ENCODE measurements around the gene FAM110D. TPM values are rescaled to one million over a fixed set of nuclear protein-coding genes. Genes with fewer than 3 reads are reported as not detected.
A peak's percentile ranks its signal among the peaks of the same experiment; 100 is the strongest.

Gene FAM110D
- total RNA-seq, 1 experiment from 2014 or later, result not detected

DNA sequence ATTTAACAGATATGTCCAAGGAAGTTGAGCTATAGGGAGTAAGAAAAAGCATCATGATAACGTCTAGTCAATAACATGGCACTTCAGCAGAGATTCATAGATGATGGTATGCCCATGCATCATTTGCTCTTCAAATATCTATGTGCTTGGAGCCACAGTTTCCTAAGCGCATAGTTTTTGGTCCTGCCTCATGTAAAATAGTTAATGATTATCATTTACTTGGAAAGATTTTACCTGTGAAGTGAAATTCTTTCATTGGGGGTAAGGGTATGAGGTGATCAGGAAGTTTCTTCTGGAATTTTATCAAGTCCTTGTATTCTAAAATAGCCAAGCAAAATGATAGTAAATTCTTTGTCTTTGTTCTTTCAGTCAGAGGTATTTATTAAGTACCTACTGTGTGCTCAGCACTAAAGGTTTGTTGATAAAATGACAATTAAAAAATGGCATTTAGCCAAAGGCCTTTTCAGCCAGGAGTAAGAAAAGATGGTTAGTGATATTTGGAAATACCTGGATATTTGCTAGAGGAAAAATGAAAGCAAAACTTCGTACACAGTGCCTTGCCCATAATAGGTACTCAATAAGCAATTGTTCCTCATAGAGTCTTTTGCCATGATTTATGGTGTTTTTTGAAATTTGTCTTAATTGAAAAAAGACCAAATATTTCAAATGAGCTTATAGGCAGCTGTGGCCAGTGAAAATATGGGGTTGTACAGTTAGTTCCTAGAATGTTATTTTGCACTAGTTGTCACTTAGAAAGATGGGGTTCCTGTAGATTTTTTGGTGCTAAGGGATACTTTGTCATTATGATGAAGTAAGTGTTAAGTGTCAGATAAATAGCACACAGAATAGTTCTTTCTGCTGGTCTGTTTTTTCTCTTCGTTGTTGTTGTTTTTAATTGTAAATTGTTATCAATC is 34.2 kb upstream of the FAM110D start:
- Mint-ChIP-seq H3K36me3 (ENCODE audit: insufficient read depth, unreplicated experiment) (peaks cover 16% of the 10 kb centered on the region), H3K9me3 (ENCODE audit: low read depth, unreplicated experiment) (no peaks in the 10 kb centered on the region), H3K27me3 (ENCODE audit: unreplicated experiment) (no peaks in the 10 kb centered on the region), H3K4me3 (ENCODE audit: low read depth, unreplicated experiment) (no peak overlapping the region), H3K4me1 (ENCODE audit: low read depth, unreplicated experiment) (peaks cover 36% of the 10 kb centered on the region), H3K27ac (ENCODE audit: unreplicated experiment) (peak overlapping the region; percentile 96)
- no peak for DNase-seq
- TF ChIP-seq, protein P1, sequence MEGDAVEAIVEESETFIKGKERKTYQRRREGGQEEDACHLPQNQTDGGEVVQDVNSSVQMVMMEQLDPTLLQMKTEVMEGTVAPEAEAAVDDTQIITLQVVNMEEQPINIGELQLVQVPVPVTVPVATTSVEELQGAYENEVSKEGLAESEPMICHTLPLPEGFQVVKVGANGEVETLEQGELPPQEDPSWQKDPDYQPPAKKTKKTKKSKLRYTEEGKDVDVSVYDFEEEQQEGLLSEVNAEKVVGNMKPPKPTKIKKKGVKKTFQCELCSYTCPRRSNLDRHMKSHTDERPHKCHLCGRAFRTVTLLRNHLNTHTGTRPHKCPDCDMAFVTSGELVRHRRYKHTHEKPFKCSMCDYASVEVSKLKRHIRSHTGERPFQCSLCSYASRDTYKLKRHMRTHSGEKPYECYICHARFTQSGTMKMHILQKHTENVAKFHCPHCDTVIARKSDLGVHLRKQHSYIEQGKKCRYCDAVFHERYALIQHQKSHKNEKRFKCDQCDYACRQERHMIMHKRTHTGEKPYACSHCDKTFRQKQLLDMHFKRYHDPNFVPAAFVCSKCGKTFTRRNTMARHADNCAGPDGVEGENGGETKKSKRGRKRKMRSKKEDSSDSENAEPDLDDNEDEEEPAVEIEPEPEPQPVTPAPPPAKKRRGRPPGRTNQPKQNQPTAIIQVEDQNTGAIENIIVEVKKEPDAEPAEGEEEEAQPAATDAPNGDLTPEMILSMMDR (IDR thresholded peaks at IDR 0.05; ENCODE audit: unreplicated experiment), result no peak
- intact Hi-C loops (cut with micrococcal nuclease; ENCODE audit: unreplicated experiment), result no loop called here
- CTCF ChIA-PET, result interaction anchor here (1.3 kb wide), 1 partner anchor 89 kb away, joined by 5 read pairs; no protein-coding TSS in a partner anchor
- no TSS peak for BruUV-seq (replicated peaks)

DNA sequence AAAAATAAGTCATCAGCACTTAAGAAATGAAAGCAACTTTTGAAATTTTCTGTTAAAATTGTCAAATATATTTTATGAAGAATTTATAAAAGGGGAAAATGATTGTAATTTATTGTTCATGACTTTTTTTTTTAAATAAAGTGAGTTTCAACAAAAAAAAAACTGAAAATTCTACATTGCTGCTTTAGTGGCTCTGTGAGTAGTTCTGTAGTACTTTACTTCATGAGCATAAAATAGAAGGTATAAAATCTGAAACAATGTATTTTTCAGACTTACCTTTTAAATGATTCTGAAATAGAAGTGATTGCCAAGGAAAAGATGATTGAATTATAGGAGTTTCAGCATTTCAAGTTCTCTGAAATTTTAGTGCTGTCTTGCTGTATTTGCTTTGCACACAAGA is 33.5 kb upstream of the FAM110D start:
- Mint-ChIP-seq H3K27ac (ENCODE audit: unreplicated experiment) (peak overlapping the region; percentile 96), H3K27me3 (ENCODE audit: unreplicated experiment) (no peaks in the 10 kb centered on the region), H3K9me3 (ENCODE audit: low read depth, unreplicated experiment) (no peaks in the 10 kb centered on the region), H3K36me3 (ENCODE audit: insufficient read depth, unreplicated experiment) (peaks cover 14% of the 10 kb centered on the region), H3K4me1 (ENCODE audit: low read depth, unreplicated experiment) (peaks cover 36% of the 10 kb centered on the region), H3K4me3 (ENCODE audit: low read depth, unreplicated experiment) (no peak overlapping the region)
- no TSS peak for BruUV-seq (replicated peaks)
- TF ChIP-seq, protein P1 (IDR thresholded peaks at IDR 0.05; ENCODE audit: unreplicated experiment), result no peak
- no peak for DNase-seq
- CTCF ChIA-PET, result interaction anchor here (1.5 to 1.8 kb wide), 2 partner anchors 89 to 109 kb away, joined by 4 to 7 read pairs; partner anchors contain the start of gene CEP85
- intact Hi-C loops (cut with micrococcal nuclease; ENCODE audit: unreplicated experiment), result no loop called here

DNA sequence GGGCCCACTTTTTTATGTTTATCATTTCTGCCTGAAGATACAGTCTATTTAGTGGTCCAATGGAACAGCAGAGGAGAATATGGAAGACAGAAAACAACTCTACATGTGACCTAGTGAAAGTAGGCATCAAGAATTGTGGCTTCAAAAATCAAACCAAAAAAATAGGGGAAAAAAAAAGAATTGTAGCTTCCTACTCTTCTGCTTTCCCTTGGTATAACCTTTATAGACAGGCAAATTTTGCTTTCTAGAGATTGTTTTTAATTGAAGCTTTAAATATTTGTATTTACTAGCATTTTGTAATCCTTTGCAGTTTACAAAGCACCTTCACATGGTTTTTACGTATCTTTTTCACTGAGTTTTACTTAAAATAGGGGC is 32.9 kb upstream of the FAM110D start:
- CTCF ChIA-PET, result interaction anchor here (0.6 to 3.2 kb wide), 5 partner anchors 13 to 282 kb away, joined by 3 to 16 read pairs (median 5); partner anchors contain the start of gene CEP85
- DNase-seq, result no peak
- Mint-ChIP-seq H3K36me3 (ENCODE audit: insufficient read depth, unreplicated experiment) (peaks cover 14% of the 10 kb centered on the region), H3K27ac (ENCODE audit: unreplicated experiment) (peak overlapping the region; percentile 96), H3K9me3 (ENCODE audit: low read depth, unreplicated experiment) (no peaks in the 10 kb centered on the region), H3K4me3 (ENCODE audit: low read depth, unreplicated experiment) (peak overlapping the region; percentile 50), H3K27me3 (ENCODE audit: unreplicated experiment) (no peaks in the 10 kb centered on the region), H3K4me1 (ENCODE audit: low read depth, unreplicated experiment) (peaks cover 36% of the 10 kb centered on the region)
- TF ChIP-seq, protein P1 (IDR thresholded peaks at IDR 0.05; ENCODE audit: unreplicated experiment), result no peak
- intact Hi-C loops (cut with micrococcal nuclease; ENCODE audit: unreplicated experiment), result loop anchor here (2.0 kb wide), 1 partner anchor 15 kb away; the partner anchor contains the start of gene PDIK1L
- BruUV-seq (replicated peaks), result TSS peak; percentile 94

- Mint-ChIP-seq H3K27me3 (ENCODE audit: unreplicated experiment) (no peaks in the 10 kb centered on the region), H3K4me3 (ENCODE audit: low read depth, unreplicated experiment) (peak overlapping the region; percentile 50), H3K27ac (ENCODE audit: unreplicated experiment) (peak overlapping the region; percentile 96), H3K4me1 (ENCODE audit: low read depth, unreplicated experiment) (peaks cover 36% of the 10 kb centered on the region), H3K9me3 (ENCODE audit: low read depth, unreplicated experiment) (no peaks in the 10 kb centered on the region), H3K36me3 (ENCODE audit: insufficient read depth, unreplicated experiment) (peaks cover 14% of the 10 kb centered on the region)
- BruUV-seq (replicated peaks), result no TSS peak
- TF ChIP-seq, protein P1 (IDR thresholded peaks at IDR 0.05; ENCODE audit: unreplicated experiment), result no peak
- CTCF ChIA-PET, result interaction anchor here (0.6 to 3.2 kb wide), 7 partner anchors 13 to 403 kb away, joined by 3 to 16 read pairs (median 4); partner anchors contain the start of genes CEP85 and RPS6KA1
- peak; percentile 66 for DNase-seq
- intact Hi-C loops (cut with micrococcal nuclease; ENCODE audit: unreplicated experiment), result loop anchor here (2.0 kb wide), 1 partner anchor 16 kb away; the partner anchor contains the start of gene PDIK1L
These were observed 32.4 kb upstream of the FAM110D start for GRCh38 chr1:26126321-26127084.
